OCI-LY1 (cell line): Measurements from ENCODE around the gene VCAM1.

Experiments used
- EZH2 ChIP-seq: fragments of 200-600 bp; sonication (generic), shearing (Covaris generic); IDR thresholded peaks from 2 replicates; pipeline ENCODE4 v1.8.0; 2017; ENCODE audit warnings: borderline replicate concordance, mixed run types, mild to moderate bottlenecking, antibody characterized with exemption, low read length, moderate library complexity, mixed read lengths
- TF ChIP-seq, protein P1 (sequence below): fragments of 200-600 bp; sonication (generic), shearing (Covaris generic); IDR thresholded peaks from 2 replicates; pipeline ENCODE4 v1.5.1; 2017; ENCODE audit warnings: mild to moderate bottlenecking, antibody characterized with exemption, low read length, moderate library complexity, mixed read lengths

DNA sequence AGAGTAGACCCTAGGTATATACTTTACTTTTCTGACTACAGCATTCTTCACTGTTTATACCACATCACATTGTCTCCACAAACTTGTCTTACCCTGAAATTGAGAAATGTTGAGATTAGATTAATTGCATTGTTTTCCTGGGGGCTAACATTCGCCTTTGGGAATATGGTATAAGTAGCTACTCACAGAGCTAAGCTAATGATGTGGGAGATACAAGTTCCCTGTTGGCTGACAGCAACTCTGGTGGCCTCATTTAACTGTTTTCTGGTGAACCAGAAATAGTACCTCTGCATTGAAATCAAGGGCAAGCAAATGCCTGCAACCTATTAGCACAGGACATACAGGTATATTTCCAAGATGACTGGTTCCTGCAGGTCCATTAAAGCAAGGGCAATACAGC is 13.2 kb upstream of the VCAM1 start:
- TF ChIP-seq, protein P1, sequence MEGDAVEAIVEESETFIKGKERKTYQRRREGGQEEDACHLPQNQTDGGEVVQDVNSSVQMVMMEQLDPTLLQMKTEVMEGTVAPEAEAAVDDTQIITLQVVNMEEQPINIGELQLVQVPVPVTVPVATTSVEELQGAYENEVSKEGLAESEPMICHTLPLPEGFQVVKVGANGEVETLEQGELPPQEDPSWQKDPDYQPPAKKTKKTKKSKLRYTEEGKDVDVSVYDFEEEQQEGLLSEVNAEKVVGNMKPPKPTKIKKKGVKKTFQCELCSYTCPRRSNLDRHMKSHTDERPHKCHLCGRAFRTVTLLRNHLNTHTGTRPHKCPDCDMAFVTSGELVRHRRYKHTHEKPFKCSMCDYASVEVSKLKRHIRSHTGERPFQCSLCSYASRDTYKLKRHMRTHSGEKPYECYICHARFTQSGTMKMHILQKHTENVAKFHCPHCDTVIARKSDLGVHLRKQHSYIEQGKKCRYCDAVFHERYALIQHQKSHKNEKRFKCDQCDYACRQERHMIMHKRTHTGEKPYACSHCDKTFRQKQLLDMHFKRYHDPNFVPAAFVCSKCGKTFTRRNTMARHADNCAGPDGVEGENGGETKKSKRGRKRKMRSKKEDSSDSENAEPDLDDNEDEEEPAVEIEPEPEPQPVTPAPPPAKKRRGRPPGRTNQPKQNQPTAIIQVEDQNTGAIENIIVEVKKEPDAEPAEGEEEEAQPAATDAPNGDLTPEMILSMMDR, result no peak
- no peak for TF ChIP-seq EZH2
